H1 (cell line): ENCODE results near the gene RBM19. TPM values are rescaled to one million over a fixed set of nuclear protein-coding genes. Genes with fewer than 3 reads are reported as not detected.

Source experiments
- EZH2 ChIP-seq: fragments of 200-600 bp; sonication (generic); IDR thresholded peaks from 2 replicates; pipeline ENCODE4 v1.7.1; 2012; ENCODE audit warnings: low read depth, mild to moderate bottlenecking, moderate library complexity, low read length, inconsistent platforms; ENCODE audit not compliant: severe bottlenecking
- HDAC2 ChIP-seq, 2 experiments: fragments of 300-600 bp in 1 of 2; sonication (generic) in 1 of 2; IDR thresholded peaks; 2 replicates each; pipeline ENCODE4 v1.6.1; 2011 to 2012; ENCODE audit warnings: low read depth in 2 of 2, low read length in 2 of 2, mild to moderate bottlenecking in 2 of 2, moderate library complexity in 2 of 2, borderline replicate concordance in 1 of 2, inconsistent platforms in 1 of 2
- TAF7 ChIP-seq: optimal IDR thresholded peaks from 2 replicates; pipeline ENCODE3; 2011; ENCODE audit warnings: low read depth, mild to moderate bottlenecking, inconsistent platforms, low read length, moderate library complexity, borderline replicate concordance
- ZNF274 ChIP-seq: IDR thresholded peaks from 2 replicates; pipeline ENCODE4 v1.7.0; 2012; ENCODE audit warnings: low read length, borderline replicate concordance; ENCODE audit errors: extremely low read depth
- polyA plus RNA-seq, 7 experiments: library from polyadenylated mRNA; depleted of rRNA in 3 of 7; stranded (reverse) in 5 of 7; unstranded in 2 of 7; fragments of >200 nt in 5 of 7; fragments of 200-250 nt in 2 of 7; gene quantifications; 1 replicate in 5 of 7; 2 replicates in 1 of 7; 4 replicates in 1 of 7; pipeline versions ENCODE4 v1.2.1 to v1.2.3, GENCODE V29; 2011 to 2013; ENCODE audit warnings: missing spikeins in 2 of 7, mixed read lengths in 2 of 7
- total RNA-seq: library from RNA; stranded (reverse); fragmentation: NEBNext Ultra II Directional; extraction: Animal tissue kit (Norgen Biotek cat#: 25700); gene quantifications from 2 replicates; pipeline ENCODE4 v1.2.1, GENCODE V29; 2021
- TF ChIP-seq, protein P1 (sequence below): fragments of 300-600 bp; sonication (generic); IDR thresholded peaks from 2 replicates; pipeline ENCODE4 v1.7.1; 2012; ENCODE audit warnings: low read length, moderate library complexity, mild to moderate bottlenecking, inconsistent platforms; ENCODE audit not compliant: insufficient replicate concordance

RBM19 gene
- total and polyA plus RNA-seq, 2 of the 8 experiments (the other 6 are each of a cell fraction or from before 2014, with no cell fraction given) = 23.4 to 61.9 TPM

DNA sequence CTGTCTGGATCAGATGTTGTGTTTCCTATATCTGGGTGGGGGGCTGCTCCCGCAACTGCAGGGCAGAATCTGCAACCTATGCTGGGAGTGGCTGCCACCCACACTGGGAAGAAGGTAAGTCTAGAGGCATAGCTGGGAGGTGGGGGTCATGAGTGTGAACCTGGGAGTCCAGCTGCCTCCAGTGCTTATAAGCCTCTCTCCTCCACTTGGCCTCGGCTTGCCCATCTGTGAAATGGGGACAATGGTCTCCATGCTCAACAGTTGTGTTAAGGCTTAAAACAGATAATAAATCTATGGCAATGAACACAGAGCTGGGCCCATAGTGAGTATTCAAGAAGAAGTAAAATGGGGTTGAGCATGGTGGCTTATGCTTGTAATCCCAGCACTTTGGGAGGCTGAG is 90.0 kb downstream of the RBM19 start (continued):
- TF ChIP-seq, protein P1, sequence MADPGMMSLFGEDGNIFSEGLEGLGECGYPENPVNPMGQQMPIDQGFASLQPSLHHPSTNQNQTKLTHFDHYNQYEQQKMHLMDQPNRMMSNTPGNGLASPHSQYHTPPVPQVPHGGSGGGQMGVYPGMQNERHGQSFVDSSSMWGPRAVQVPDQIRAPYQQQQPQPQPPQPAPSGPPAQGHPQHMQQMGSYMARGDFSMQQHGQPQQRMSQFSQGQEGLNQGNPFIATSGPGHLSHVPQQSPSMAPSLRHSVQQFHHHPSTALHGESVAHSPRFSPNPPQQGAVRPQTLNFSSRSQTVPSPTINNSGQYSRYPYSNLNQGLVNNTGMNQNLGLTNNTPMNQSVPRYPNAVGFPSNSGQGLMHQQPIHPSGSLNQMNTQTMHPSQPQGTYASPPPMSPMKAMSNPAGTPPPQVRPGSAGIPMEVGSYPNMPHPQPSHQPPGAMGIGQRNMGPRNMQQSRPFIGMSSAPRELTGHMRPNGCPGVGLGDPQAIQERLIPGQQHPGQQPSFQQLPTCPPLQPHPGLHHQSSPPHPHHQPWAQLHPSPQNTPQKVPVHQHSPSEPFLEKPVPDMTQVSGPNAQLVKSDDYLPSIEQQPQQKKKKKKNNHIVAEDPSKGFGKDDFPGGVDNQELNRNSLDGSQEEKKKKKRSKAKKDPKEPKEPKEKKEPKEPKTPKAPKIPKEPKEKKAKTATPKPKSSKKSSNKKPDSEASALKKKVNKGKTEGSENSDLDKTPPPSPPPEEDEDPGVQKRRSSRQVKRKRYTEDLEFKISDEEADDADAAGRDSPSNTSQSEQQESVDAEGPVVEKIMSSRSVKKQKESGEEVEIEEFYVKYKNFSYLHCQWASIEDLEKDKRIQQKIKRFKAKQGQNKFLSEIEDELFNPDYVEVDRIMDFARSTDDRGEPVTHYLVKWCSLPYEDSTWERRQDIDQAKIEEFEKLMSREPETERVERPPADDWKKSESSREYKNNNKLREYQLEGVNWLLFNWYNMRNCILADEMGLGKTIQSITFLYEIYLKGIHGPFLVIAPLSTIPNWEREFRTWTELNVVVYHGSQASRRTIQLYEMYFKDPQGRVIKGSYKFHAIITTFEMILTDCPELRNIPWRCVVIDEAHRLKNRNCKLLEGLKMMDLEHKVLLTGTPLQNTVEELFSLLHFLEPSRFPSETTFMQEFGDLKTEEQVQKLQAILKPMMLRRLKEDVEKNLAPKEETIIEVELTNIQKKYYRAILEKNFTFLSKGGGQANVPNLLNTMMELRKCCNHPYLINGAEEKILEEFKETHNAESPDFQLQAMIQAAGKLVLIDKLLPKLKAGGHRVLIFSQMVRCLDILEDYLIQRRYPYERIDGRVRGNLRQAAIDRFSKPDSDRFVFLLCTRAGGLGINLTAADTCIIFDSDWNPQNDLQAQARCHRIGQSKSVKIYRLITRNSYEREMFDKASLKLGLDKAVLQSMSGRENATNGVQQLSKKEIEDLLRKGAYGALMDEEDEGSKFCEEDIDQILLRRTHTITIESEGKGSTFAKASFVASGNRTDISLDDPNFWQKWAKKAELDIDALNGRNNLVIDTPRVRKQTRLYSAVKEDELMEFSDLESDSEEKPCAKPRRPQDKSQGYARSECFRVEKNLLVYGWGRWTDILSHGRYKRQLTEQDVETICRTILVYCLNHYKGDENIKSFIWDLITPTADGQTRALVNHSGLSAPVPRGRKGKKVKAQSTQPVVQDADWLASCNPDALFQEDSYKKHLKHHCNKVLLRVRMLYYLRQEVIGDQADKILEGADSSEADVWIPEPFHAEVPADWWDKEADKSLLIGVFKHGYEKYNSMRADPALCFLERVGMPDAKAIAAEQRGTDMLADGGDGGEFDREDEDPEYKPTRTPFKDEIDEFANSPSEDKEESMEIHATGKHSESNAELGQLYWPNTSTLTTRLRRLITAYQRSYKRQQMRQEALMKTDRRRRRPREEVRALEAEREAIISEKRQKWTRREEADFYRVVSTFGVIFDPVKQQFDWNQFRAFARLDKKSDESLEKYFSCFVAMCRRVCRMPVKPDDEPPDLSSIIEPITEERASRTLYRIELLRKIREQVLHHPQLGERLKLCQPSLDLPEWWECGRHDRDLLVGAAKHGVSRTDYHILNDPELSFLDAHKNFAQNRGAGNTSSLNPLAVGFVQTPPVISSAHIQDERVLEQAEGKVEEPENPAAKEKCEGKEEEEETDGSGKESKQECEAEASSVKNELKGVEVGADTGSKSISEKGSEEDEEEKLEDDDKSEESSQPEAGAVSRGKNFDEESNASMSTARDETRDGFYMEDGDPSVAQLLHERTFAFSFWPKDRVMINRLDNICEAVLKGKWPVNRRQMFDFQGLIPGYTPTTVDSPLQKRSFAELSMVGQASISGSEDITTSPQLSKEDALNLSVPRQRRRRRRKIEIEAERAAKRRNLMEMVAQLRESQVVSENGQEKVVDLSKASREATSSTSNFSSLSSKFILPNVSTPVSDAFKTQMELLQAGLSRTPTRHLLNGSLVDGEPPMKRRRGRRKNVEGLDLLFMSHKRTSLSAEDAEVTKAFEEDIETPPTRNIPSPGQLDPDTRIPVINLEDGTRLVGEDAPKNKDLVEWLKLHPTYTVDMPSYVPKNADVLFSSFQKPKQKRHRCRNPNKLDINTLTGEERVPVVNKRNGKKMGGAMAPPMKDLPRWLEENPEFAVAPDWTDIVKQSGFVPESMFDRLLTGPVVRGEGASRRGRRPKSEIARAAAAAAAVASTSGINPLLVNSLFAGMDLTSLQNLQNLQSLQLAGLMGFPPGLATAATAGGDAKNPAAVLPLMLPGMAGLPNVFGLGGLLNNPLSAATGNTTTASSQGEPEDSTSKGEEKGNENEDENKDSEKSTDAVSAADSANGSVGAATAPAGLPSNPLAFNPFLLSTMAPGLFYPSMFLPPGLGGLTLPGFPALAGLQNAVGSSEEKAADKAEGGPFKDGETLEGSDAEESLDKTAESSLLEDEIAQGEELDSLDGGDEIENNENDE = no peak
- no peak for TF ChIP-seq HDAC2 (IDR thresholded peaks at IDR 0.05; ENCODE audit: borderline replicate concordance in 1 of 2, low read depth in 2 of 2, low read length in 2 of 2)
- TF ChIP-seq ZNF274 = no peak
- TF ChIP-seq TAF7 = no peak
- no peak for TF ChIP-seq EZH2
- TF ChIP-seq, all 59 proteins: peak for 0
